Stimulated activated CD4-positive, alpha-beta T cell treated with anti-CD3 and anti-CD28 coated beads, Interleukin-12 subunit alpha, Interleukin-12 subunit beta, amount 100 ng/mL, for 4 hours (primary cell): ENCODE measurements around the gene FTSJ3.
"Not testable (repeated sequence)": the region's sequence is repeated elsewhere in the genome, so short reads cannot be mapped to it uniquely, and the experiment has no call there.

ENCODE experiments used
- DNase-seq: peaks from one replicate; pipeline ENCODE4 v3.0.0-alpha.2; 2020

The FTSJ3 gene, protein sequence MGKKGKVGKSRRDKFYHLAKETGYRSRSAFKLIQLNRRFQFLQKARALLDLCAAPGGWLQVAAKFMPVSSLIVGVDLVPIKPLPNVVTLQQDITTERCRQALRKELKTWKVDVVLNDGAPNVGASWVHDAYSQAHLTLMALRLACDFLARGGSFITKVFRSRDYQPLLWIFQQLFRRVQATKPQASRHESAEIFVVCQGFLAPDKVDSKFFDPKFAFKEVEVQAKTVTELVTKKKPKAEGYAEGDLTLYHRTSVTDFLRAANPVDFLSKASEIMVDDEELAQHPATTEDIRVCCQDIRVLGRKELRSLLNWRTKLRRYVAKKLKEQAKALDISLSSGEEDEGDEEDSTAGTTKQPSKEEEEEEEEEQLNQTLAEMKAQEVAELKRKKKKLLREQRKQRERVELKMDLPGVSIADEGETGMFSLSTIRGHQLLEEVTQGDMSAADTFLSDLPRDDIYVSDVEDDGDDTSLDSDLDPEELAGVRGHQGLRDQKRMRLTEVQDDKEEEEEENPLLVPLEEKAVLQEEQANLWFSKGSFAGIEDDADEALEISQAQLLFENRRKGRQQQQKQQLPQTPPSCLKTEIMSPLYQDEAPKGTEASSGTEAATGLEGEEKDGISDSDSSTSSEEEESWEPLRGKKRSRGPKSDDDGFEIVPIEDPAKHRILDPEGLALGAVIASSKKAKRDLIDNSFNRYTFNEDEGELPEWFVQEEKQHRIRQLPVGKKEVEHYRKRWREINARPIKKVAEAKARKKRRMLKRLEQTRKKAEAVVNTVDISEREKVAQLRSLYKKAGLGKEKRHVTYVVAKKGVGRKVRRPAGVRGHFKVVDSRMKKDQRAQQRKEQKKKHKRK

DNA sequence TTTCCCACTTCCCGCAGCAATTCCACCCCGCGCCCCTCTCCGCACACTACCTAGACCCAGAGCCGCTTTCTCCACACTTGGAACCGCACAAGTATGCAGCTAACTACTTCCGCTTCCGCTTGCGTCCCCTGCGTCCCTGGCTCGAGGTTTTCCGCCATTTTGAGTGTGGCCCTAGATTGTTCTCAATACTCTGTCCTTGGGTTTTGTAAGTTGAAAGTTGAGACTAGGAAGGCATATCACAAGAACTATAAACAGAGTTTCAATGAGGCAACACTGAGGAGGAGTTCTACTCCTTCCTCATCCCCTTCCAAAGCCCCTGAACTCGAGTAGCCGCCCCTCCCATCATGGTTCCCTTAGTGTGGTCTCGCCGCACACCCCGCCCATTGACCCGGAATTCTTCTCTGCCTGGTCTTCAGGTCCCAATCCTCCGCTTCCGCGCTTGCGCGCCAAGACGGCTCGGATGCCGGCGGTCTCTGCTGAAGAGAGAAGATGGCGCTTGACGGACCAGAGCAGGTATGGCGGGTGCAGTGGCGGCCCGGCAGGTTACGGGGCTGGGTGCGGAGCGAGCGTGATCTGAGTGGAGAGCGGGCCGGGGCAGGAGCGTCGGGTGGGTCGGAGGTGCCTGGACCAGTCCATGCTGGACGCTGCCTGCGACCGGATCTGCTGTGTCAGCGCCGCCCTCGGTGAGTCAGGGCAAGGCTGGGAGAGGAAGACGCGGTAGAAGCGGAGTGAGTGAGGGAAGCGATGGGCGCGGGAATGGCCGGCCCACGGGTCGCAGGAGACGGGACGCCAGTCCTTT is at the start of gene FTSJ3, which contains the start of gene PSMC5:
FTSJ3 (minus strand) TSS at position 662 of the 799 bp plus-strand sequence. CDS start 761 bp downstream, outside the sequence.
PSMC5 (plus strand) TSS at position 430 of the 799 bp plus-strand sequence; CDS start at position 490, 60 bp downstream.
- DNase-seq = peak; percentile 91

DNA sequence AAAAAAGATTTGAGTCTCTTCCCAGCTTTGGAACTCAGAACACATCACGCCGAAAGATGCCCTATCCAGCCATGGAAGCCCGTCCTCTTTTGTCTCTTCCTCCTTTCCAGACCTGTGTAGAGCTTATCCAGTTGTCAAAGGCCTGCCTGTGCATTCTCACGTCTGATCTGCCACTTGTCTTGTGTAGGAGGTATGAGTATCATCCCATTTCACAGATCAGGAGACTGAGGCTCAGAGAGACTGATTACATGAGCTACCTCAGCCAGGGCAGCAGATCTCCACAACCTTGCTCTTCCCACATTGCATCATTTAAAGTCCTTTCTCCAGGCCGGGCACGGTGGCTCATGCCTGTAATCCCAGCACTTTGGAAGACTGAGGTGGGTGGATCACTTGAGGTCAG is 47.2 kb upstream of the FTSJ3 start:
- DNase-seq = not testable (repeated sequence)

DNA sequence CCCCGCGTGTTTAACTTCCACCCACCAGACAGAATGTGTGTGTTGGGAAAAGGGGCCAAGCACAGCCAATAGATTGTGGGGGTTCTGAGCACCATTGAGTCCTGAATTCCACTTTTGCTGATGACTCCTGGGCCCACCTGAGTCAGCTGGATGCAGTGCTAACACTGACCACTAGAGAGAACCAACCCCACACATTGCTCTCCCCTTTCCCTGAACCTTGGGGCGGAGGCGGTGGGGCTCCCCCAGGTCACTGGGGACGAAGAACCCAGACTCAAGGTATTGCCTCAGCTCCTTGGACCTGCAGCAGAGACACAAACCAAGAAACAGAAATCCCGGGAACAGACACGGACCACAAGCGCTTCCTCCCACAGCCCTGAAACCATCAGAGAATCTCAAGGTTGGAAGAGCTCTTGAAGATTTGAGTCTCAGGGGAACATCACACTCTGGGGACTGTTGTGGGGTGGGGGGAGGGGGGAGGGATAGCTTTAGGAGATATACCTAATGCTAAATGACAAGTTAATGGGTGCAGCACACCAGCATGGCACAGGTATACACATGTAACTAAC is 46.7 kb upstream of the FTSJ3 start:
- not testable (repeated sequence) for DNase-seq

DNA sequence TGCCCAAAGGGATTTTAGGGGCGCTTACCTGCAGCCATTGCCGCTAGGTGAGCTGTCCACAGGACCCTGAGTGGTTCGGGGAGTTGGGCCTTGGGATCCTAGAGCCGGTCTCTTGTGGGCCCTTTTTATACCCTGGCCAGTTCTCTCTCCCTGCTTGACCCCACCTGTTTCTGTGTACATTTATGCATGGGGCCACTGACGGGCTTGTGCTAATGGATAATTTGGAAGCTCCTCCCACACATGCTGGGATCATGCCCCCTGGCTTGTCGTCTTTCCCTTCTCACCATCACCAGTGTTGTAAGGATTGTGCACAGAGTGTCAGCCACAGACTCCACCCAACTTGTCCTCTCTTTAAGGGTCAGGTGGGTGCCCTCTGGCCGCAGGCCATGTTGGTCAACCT is 46.1 kb upstream of the FTSJ3 start, which contains the start of gene CSH2:
CSH2 (minus strand) TSS at position 101 of the 400 bp plus-strand sequence; CDS start at position 38, 63 bp downstream.
- DNase-seq = not testable (repeated sequence)

DNA sequence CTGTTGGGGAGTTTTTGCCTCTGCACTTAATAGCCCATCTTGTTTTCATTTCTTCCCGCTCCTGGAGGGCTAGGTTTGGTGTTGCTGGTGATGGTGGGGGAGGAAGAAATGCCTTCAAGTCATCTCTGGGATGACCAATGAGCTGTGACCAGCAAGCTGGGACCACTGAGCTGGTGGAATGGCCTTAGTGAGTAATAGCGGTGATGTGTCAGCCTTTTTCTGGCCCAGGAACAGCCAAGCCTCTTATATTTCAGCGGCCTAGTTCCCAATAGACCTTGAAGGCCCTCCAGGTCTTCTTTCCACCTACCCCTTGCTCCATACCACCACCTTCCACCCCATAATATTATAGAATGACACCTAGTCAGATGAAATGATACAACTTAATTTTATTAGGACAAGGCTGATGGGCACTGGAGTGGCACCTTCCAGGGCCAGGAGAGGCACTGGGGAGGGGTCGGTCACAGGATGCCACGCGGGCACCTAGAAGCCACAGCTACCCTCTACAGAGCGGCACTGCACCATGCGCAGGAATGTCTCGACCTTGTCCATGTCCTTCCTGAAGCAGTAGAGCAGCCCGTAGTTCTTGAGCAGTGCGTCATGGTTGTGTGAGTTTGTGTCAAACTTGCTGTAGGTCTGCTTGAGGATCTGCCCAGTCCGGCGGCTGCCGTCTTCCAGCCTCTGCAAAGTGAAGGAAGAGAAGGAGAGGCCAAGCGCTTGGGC is 44.3 kb upstream of the FTSJ3 start:
- DNase-seq = not testable (repeated sequence)

DNA sequence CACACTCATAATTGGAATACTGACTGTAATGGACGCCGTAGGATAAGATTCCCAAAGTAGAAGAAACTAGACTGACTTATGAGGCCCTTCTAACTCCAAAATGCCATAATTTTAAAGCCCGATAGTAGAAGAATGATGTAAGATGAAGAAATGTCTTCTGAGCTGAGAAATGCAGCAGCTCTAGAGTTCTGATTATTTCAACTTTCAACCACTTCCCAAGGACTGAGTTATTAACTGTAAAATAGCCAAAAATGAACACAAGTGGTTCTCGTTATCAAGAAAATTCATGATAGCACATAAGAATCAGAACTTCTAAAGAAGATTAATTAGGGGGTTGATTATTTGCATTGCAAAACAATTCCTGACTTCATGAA is 42.8 kb upstream of the FTSJ3 start:
- not testable (repeated sequence) for DNase-seq

DNA sequence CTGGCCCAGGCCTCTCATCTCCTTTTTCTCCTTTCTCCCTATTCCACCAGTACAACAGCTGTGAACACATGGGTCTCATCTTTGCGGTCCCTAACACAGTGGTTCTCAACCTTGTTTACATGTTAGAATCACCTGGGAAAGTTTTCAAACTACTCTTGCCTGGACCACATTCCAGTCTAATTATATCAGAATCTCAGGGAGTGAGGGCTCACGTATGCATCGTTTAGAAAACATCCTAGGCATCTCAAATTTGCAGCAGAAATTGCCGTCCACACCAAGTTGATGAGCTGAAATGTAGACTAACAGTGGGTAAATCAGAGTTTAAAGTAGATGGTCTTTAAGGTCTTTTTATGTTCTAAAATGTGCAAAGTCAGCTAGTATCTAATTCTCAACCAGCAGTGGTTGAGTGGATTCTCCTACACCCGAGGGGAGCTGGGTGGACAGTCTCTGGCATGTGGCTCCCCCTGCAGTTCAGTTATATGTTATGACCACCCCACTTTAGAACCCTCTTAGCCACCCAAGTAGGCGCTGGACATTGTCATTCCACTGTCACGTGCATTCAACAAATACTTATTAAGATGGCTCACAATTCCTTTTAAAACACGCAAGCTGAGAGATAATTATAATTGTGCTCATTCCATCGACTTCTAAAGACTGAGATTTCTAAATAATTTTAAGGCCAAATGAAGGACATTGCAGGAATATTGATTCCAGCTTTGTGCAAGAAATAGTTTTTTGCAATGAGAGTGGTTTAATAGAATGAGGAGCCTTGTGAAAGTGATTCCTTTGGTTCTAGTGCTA is 42.2 kb upstream of the FTSJ3 start:
- DNase-seq = not testable (repeated sequence)

DNA sequence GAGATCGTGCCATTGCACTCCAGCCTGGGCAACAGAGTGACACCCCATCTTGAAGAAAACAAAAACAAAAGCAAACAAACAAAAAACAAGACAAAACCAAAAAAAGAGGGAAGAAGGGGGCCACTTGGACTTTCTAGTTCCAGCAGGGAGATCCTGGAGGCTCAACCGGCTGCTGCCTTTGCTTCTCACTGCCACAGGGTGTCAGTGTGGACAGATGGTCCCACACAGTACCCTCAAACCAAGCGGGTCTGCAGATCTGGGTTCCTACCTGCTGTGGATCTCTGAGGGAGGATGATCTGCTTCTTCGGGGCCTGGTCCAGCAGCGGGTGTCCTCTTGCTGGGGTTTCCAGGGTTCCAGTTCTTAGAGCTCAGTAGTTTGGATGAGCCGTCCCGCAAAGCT is 39.2 kb upstream of the FTSJ3 start:
- not testable (repeated sequence) for DNase-seq

DNA sequence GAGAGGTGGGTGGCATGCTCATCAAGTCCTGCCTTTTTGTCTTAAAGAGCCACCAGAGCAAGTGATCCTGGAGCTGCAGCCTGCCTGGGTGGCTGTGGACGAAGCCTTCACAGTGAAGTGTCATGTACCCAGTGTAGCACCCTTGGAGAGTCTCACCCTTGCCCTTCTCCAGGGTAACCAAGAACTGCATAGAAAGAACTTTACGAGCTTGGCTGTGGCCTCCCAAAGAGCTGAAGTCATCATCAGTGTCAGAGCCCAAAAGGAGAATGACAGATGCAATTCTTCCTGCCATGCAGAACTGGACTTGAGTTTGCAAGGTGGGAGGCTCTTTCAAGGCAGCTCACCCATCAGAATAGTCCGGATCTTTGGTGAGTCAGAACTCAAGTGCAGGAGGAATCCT is 31.8 kb upstream of the FTSJ3 start:
- DNase-seq = no peak

DNA sequence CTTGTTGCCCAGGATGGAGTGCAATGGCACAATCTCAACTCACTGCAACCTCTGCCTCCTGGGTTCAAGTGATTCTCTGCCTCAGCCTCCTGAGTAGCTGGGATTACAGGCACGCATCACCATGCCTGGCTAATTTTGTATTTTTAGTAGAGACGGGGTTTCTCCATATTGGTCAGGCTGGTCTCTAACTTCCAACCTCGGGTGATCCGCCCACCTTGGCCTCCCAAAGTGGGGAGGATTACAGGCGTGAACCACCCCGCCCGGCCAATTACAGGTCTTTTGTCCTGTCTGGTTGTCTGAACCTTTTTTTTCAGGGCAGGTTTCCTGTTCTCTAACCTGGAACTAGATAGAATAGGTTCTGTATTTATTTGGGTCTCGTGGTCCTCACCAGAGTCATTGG is 29.0 kb upstream of the FTSJ3 start:
- DNase-seq = not testable (repeated sequence)

DNA sequence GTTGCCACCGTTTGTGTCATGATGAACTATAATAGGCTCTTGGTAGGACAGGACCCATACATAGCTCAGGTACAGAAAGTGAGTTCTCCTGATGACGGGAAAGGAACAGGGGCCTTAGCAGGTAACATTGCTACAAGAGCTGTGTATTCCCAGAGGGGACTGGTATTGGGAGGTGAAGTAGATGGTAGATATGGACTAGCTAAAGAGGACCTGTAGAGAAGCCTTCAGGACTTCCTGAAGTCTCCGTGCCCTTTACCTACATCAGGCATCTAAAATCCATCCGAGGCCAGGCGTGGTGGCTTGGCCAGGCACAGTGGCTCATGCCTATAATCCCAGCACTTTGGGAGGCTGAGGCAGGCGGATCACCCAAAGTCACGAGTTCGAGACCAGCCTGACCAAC is 27.7 kb upstream of the FTSJ3 start:
- DNase-seq = no peak

DNA sequence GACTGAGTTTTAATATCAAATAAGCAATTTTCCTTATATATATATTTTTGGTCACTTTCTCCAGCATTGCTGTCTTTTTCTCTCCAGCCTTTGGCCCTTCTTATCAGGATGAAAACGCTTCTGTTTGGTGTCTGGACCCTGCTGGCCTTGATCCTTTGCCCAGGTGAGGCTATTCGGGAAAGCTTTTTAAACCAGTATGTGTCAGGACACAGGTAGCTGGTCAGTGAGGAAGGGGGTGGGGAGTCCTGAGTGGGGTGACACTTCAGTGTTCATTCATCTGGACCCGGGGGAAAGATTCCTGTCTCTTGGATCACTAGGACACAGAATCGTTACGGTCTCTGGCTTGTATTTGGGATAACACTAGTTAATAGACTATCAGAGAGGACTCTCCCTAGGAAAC is 27.2 kb upstream of the FTSJ3 start:
- no peak for DNase-seq

DNA sequence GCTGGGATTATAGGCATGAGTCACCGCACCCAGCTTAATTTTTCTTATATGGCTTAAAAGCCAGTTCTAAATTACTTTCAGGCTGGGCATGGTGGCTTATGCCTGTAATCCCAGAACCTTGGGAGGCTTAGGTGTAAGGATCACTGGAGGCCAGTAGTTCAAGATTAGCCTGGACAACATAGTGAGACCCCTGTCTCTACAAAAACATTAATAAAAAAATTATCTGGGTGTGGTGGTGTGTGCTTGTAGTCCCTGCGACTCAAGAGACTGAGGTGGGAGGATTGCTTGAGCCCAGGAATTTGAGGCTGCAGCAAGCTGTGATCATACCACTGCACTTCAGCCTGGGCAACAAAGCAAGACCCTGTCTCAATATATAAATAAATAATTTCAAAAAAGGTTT is 25.8 kb upstream of the FTSJ3 start:
- no peak for DNase-seq

DNA sequence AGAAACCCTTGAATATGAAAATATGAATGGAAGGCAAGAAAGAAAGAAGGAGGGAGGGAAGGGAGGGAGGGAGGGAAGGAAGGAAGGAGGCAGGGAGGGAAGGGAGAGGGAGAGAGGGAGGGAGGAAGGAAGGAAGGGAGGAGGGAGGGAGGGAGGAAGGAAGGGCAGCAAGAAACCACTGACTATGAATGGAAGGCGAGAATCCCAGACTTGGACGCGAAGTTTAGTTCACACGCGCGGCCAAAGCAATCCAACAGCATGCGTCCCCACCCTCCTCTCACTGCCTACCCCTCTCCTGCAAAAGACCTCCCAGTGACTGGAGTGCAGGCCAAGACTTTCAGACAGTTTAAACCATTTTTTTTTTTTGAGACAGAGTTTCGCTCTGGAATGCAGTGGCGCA is 22.9 kb upstream of the FTSJ3 start:
- DNase-seq = no peak

DNA sequence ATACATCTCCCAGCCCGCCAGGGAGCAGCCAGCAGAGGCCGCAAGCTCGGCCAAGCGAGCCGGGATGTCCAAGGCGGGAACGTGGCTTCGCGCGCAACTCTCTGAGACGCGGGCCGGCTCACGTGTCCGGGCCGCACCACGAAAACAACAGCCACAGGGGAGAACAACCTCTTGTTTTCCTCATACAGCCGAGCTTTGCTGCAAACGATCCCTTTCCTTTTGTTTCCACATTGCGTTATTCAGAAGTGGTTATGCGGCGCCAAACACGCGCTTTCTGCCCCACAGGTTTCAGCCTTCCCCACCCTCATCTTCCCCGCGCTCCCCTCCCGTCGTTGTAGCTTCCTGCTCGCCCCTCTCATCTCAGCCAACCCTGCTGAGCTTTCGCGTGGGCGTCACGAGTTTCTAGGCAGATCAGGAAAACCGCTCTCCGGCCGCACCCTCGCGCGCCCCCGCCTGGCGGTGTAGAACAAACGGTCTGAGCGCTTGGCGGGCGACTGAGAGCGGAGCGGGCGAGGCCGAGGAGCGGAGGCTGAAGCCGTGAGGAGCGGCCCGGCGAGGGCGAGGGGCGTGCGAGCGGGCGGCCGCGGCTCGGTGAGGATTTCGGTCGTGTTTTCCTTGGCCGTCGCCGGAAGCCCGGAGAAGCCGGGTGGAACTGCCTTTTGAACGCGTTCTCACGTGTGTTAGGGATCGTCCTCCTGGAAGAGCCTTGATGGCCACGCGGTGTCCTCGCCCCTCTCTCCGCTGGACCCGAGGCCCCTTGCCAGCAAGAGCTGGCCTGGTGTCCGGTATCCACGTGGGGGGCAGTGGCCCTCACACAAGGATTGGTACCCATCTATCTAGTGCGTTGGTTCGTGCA is 21.6 kb upstream of the FTSJ3 start:
- DNase-seq = peak; percentile 97

DNA sequence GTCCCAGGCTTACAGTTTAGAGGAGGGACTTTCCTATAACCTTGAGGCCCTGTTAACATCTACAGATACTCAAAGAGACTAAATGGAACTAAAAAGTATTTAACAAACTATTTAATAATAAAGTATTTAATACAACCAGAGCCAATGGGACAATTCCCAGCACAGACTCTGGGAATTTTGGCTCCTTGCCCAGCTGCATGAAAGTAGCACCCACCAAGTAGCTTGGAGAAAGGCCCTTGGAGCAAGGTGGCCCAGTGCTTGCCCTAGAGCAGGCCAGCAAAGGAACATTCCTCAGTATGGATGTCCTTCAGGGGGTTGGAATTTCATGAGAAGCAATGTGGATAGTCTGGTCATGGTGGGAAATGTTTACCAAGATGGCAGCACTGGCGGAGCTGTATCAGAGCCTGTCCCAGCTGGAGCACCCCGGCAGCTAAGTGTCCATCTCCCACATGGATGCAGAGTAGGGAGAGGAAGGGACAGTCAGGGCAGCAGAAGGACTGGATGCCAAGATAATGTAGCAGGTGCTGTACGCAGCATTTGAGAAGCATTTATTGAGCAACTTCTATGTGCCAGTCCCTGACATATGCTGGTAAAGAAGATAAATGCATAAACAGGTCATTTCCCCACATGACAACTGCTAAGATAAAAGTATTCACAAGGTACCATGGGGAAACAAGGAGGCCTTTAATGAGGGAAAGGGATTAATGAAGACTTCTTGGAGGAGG is 20.2 kb upstream of the FTSJ3 start:
- DNase-seq = no peak

DNA sequence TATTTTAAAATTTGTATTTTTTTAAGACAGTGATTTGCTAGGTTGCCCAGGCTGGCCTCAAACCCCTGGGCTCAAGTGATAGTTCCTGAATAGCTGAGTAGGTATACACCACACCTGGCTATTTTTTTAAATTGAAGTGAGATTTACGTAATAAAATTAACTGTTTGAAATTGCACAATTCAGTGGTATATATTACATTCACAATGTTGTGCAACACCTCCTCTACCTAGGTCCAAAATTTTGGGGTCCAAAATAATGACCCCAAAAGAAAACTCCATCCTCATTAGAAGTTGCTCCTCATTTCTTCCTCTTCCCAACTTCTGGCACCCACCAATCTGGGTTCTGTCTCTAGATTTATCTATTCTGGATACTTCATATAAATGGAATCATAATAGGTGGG is 18.0 kb upstream of the FTSJ3 start:
- no peak for DNase-seq

DNA sequence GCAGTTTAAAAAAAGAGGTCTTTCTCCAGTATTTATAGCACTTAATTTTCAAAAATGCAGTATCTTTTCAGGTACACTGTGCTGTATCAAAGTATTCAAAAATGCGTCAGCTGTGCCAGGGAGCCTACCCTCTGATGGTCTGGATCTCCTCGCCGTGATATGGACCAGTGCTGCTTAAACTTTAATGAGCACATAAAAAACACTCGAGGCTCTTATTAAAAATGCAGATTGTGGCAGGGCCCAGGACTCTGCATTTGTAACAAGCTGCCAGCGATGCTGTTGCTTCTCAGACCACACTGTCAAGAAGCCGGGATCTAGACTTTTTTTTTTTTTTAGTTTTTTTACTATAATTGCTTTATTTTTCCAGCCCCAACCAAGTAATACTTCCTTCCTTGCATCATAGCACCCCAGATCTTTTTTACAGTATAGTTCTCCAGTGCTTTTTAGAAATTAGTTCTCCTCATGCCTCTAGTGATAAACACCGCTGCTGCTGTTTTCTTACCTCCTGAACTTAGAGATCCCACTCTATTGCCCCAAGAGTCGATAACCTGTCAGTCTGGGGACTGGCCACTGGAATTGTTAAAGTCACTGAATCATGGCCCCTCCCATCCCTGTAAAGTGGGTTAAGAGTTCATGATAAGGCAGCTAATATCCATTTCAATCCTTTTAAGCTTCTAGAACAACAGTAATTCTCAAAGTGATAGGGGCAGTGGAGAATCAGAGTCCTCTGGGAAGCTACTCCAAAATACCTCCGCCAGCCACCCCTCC is 16.6 kb upstream of the FTSJ3 start:
- DNase-seq = no peak
